HepG2 (cell line): Measurements from ENCODE around the gene SBNO2. TPM values are rescaled to one million over a fixed set of nuclear protein-coding genes. Genes with fewer than 3 reads are reported as not detected.

Experiments
- ATAC-seq: fragments of 200-7000 bp; cut with Tn5 transposase; 3 replicates; pipeline ENCODE4 v1.9.1; 2020; ENCODE audit warnings: mild to moderate bottlenecking, moderate library complexity
- BruUV-seq: library from RNA; stranded (reverse); fragments of 400-500 nt; replicated peaks from 2 replicates; lab custom pipeline; 2021; lab: Mats Ljungman, UMichigan
- CTCF ChIA-PET: fragments of 300-600 bp; formaldehyde crosslinking; extraction: SDS; loops from one replicate; lab custom pipeline; 2021; ENCODE audit warnings: low total read pairs, inconsistent platforms, low intra/inter-chr PET ratio; lab: Yijun Ruan, JAX
- POLR2A ChIA-PET: fragments of 350-600 bp; sonication (Branson Sonifier 250); formaldehyde crosslinking; loops from one replicate; lab custom pipeline; 2020; ENCODE audit warnings: antibody characterized with exemption, inconsistent platforms; lab: Yijun Ruan, JAX
- DNase-seq: peaks from one replicate; pipeline ENCODE4 v3.0.0-alpha.2; 2015; ENCODE audit warnings: low spot score
- FAIRE-seq: peaks from 3 replicates; lab custom pipeline; 2011; peaks lifted over from hg19 to GRCh38; lab: Jason Lieb, UNC
- H2AFZ ChIP-seq: one replicate; pipeline ENCODE4 v1.6.1; 2011; ENCODE audit warnings: low read length, inconsistent platforms
- H3K27ac ChIP-seq: fragments of 300-600 bp; 3 replicates; pipeline ENCODE4 v1.8.0; 2011; ENCODE audit warnings: mixed run types, mild to moderate bottlenecking, mixed read lengths, low read length, inconsistent platforms; ENCODE audit not compliant: insufficient read depth; ENCODE audit errors: extremely low read length
- H3K27me3 ChIP-seq, 2 experiments: fragments of 200-600 bp in 1 of 2; 2 replicates in 1 of 2; 3 replicates in 1 of 2; pipeline versions ENCODE4 v1.6.0 to v1.8.0; 2011; ENCODE audit warnings: low read length in 2 of 2, mild to moderate bottlenecking in 2 of 2, moderate library complexity in 2 of 2, inconsistent platforms in 1 of 2; ENCODE audit not compliant: insufficient read depth in 2 of 2, control insufficient read depth in 1 of 2
- H3K36me3 ChIP-seq, 2 experiments: fragments of 200-600 bp in 1 of 2; replicated peaks in 1 of 2; 2 replicates in 1 of 2; 3 replicates in 1 of 2; pipeline versions ENCODE4 v1.5.1 to v1.8.0; 2011; ENCODE audit warnings: low read length in 2 of 2, inconsistent platforms in 1 of 2; ENCODE audit not compliant: insufficient read depth in 2 of 2, control insufficient read depth in 1 of 2
- H3K4me1 ChIP-seq: 2 replicates; pipeline ENCODE4 v1.5.1; 2012; ENCODE audit warnings: low read length, inconsistent platforms; ENCODE audit not compliant: insufficient read depth
- H3K4me2 ChIP-seq: 2 replicates; pipeline ENCODE4 v1.6.0; 2011; ENCODE audit warnings: low read depth, low read length, inconsistent platforms
- H3K4me3 ChIP-seq, 3 experiments: fragments of 200-600 bp in 1 of 3; sonication (generic), shearing (Covaris generic) in 1 of 3; replicated peaks in 1 of 3; 2 replicates each; pipeline ENCODE4 v1.5.1; 2011 to 2016; ENCODE audit warnings: low read length in 3 of 3, inconsistent platforms in 2 of 3, low read depth in 2 of 3, mild to moderate bottlenecking in 2 of 3, control low read depth in 1 of 3, mixed read lengths in 1 of 3; ENCODE audit not compliant: insufficient read depth in 1 of 3
- H3K79me2 ChIP-seq: one replicate; pipeline ENCODE4 v1.6.1; 2011; ENCODE audit warnings: low read length, inconsistent platforms; ENCODE audit not compliant: insufficient read depth
- H3K9ac ChIP-seq: 2 replicates; pipeline ENCODE4 v1.6.0; 2011; ENCODE audit warnings: mild to moderate bottlenecking, low read depth, low read length, inconsistent platforms; ENCODE audit not compliant: insufficient read depth
- H3K9me3 ChIP-seq: 2 replicates; pipeline ENCODE4 v1.5.1; 2012; ENCODE audit warnings: mild to moderate bottlenecking, low read length
- H4K20me1 ChIP-seq: 2 replicates; pipeline ENCODE4 v1.6.0; 2011; ENCODE audit warnings: inconsistent platforms, mild to moderate bottlenecking, low read length, moderate library complexity; ENCODE audit not compliant: insufficient read depth
- AKAP8 ChIP-seq: sonication (generic); formaldehyde crosslinking; IDR thresholded peaks from 2 replicates; pipeline ENCODE4 v1.5.1; 2020; ENCODE audit warnings: mild to moderate bottlenecking, missing genetic modification reagents
- RBFOX2 ChIP-seq: fragments of 200-400 bp; formaldehyde crosslinking; IDR thresholded peaks from 2 replicates; pipeline ENCODE4 v1.6.1; 2017; ENCODE audit warnings: low read depth, mild to moderate bottlenecking, low read length
- ZNF576 ChIP-seq: sonication (generic); formaldehyde crosslinking; IDR thresholded peaks from 2 replicates; pipeline ENCODE4 v1.4.0; 2020; ENCODE audit warnings: mild to moderate bottlenecking, missing genetic modification reagents
- ZNF687 ChIP-seq: sonication (generic); formaldehyde crosslinking; IDR thresholded peaks from 2 replicates; pipeline ENCODE4 v1.5.1; 2020; ENCODE audit warnings: mild to moderate bottlenecking, missing genetic modification reagents, moderate library complexity
- ZSCAN25 ChIP-seq: sonication (generic); formaldehyde crosslinking; IDR thresholded peaks from 2 replicates; pipeline ENCODE4 v1.8.0; 2022; ENCODE audit warnings: mild to moderate bottlenecking, missing genetic modification reagents
- WGBS: methylation state at CpG from one replicate; pipeline ENCODE4 v1.1.6; 2017; ENCODE audit warnings: low lambda C conversion rate; 5-methylcytosine and 5-hydroxymethylcytosine counted together
- in situ Hi-C: cut with HindIII; loops from 2 replicates; pipeline ENCODE4 v1.10.0; 2017; ENCODE audit warnings: low pct_unique_long_range_greater_than_20kb; ENCODE audit not compliant: extremely low pct_ligation_motif_present
- intact Hi-C: fragments of 100-400 bp; cut with micrococcal nuclease; formaldehyde crosslinking; loops from one replicate; pipeline ENCODE4 v1.10.0; 2022; ENCODE audit not compliant: unreplicated experiment
- polyA plus RNA-seq, 8 experiments: library from polyadenylated mRNA; depleted of rRNA in 3 of 8; stranded (reverse) in 7 of 8; unstranded in 1 of 8; fragments of >200 nt; fragmentation: Illumina TruSeq in 4 of 8; extraction: Trizol in 4 of 8; gene quantifications; 2 replicates each; pipeline versions ENCODE4 v1.2.1 to v1.2.3, GENCODE V29; 2011 to 2016; ENCODE audit warnings: low read depth in 4 of 8, missing spikeins in 1 of 8, mixed read lengths in 1 of 8; ENCODE audit not compliant: insufficient read depth in 1 of 8
- total RNA-seq, 5 experiments: library from RNA; depleted of rRNA; stranded (reverse); fragments of >200 nt; fragmentation: Illumina TruSeq; extraction: Trizol; gene quantifications; 2 replicates each; pipeline ENCODE4 v1.2.3, GENCODE V29; 2016; ENCODE audit warnings: low read depth in 1 of 5

Gene SBNO2
- total and polyA plus RNA-seq, 2 of the 13 experiments (the other 11 are each of a cell fraction or from before 2014, with no cell fraction given) = 8.6 to 10.4 TPM

GRCh38 chr19:1214299-1214861, 40.3 kb upstream of the SBNO2 start:
- Histone ChIP-seq H3K9me3 (no peaks in the 10 kb centered on the region), H4K20me1 (peaks cover 54% of the 10 kb centered on the region), H3K4me3 (no peak overlapping the region), H3K36me3 (peaks cover 14 to 34% of the 10 kb centered on the region in 2 experiments; a peak in 4 of 5 replicates), H3K27me3 (no peaks in the 10 kb centered on the region), H3K27ac (no peak overlapping the region), H3K4me1 (peaks cover 48% of the 10 kb centered on the region), H2AFZ (no peak overlapping the region), H3K79me2 (peaks cover 87% of the 10 kb centered on the region), H3K4me2 (no peak overlapping the region), H3K9ac (no peak overlapping the region)
- WGBS = 95% methylated on average over 17 of the region's 21 CpGs
- POLR2A ChIA-PET = interaction anchor here (0.6 to 0.7 kb wide), 2 partner anchors 18 to 189 kb away, joined by 3 read pairs; no protein-coding TSS in a partner anchor
- intact Hi-C loops = no loop called here
- CTCF ChIA-PET = no interaction called here
- in situ Hi-C loops = no loop called here
- ATAC-seq (no peak), FAIRE-seq (no peak), DNase-seq (no peak)
- BruUV-seq = no TSS peak
- TF ChIP-seq RBFOX2 = 0 out of 2 replicates have a peak, but pooled peaks have one; percentile 2
- TF ChIP-seq ZSCAN25 (CRISPR knock-in tag) = no peak

- Histone ChIP-seq H3K9ac (no peak overlapping the region), H3K27ac (no peak overlapping the region), H3K4me3 (no peak overlapping the region), H3K79me2 (peaks cover 90% of the 10 kb centered on the region), H3K4me1 (peaks cover 55% of the 10 kb centered on the region), H2AFZ (no peak overlapping the region), H3K36me3 (peaks cover 16 to 34% of the 10 kb centered on the region in 2 experiments; a peak in 4 of 5 replicates), H3K27me3 (no peaks in the 10 kb centered on the region), H4K20me1 (peaks cover 59% of the 10 kb centered on the region), H3K9me3 (no peaks in the 10 kb centered on the region), H3K4me2 (no peak overlapping the region)
- BruUV-seq = no TSS peak
- 0 out of 2 replicates have a peak, but pooled peaks have one; percentile 24 for TF ChIP-seq AKAP8 (CRISPR knock-in tag)
- 0 out of 2 replicates have a peak, but pooled peaks have one; percentile 27 for TF ChIP-seq RBFOX2
- TF ChIP-seq ZNF687 = peak; percentile 25; the same call in 1 of the 2 replicates
- no peak for TF ChIP-seq ZNF576 (CRISPR knock-in tag)
- in situ Hi-C loops (no loop called here), intact Hi-C loops (no loop called here)
- FAIRE-seq (no peak), DNase-seq (no peak), ATAC-seq (no peak)
- POLR2A ChIA-PET = interaction anchor here (0.6 to 0.7 kb wide), 2 partner anchors 19 to 188 kb away, joined by 3 read pairs; no protein-coding TSS in a partner anchor
- CTCF ChIA-PET = no interaction called here
- WGBS = 95% methylated on average over 30 of the region's 39 CpGs
Measured at GRCh38 chr19:1213391-1214286, 39.6 kb upstream of the SBNO2 start.
